T-helper 22 cell (primary cell): ENCODE measurements around the gene LAD1.

ENCODE experiments used
- DNase-seq: peaks from one replicate; pipeline ENCODE4 v3.0.0-alpha.2; 2020; ENCODE audit warnings: low read depth

Gene LAD1

DNA sequence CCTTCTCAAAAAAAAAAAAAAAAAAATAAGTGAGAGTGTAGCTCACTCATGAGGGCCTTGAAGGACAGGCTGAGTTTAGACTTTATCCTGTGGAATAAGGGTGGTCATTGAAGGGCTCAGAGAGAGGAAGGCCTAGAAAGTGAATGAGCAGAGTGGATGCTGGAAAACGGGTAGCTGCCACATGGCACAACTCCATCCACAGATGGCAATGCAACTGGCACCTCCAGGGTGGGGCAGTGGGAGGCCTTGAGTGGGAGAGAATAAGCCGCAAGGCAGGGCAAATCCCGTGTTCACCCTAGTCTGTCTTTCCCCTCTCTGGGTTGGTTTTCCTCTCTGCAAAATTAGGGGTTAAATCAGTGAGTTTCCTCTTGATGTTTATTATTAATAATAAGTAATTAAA, 19.3 kb upstream of the LAD1 start:
- DNase-seq: no peak

GRCh38 chr1:201414051-201414738, 15.1 kb upstream of the LAD1 start:
- no peak for DNase-seq

DNA sequence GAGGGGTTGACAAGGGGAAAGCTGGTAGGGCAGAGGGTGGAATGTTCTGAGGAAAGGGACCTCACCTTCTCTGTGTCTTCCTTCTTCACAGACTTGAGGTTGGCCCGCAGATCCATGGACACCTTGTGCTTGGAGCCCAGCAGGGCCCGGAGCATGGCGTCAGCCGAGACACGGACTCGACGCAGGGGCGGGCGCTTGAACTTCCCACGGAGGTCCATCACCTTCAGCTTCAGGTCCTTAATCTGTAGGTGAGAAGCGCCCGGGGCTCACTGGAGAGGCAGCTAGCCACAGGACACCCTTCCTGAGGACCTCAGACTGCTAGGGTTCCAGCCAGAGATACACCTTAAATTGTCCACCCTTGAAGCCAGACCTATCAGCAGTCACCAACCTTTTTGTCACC, 12.2 kb upstream of the LAD1 start:
- no peak for DNase-seq

- DNase-seq: no peak
These were observed 10.3 kb upstream of the LAD1 start for GRCh38 chr1:201409440-201409839.

DNA sequence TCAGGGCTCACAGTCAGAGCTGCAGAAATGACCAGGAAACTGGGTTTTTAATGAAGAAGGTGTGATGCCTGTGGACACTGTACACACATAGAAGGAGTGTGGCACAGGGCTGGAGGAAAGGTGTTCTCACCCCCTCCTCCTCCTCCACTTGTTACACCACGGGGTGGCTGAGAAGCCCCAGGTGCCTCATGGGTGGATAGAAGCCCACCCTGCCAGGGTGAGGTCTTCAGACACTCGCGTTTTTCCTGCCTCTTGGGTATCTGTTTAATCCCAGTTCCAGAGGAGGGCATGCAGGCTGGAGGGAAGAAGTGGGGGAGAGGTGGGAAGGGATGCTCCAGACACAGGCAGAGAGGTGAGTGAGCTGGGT, 9.7 kb upstream of the LAD1 start:
- no peak for DNase-seq

GRCh38 chr1:201408176-201408833, 9.2 kb upstream of the LAD1 start:
- DNase-seq: peak; percentile 17

DNA sequence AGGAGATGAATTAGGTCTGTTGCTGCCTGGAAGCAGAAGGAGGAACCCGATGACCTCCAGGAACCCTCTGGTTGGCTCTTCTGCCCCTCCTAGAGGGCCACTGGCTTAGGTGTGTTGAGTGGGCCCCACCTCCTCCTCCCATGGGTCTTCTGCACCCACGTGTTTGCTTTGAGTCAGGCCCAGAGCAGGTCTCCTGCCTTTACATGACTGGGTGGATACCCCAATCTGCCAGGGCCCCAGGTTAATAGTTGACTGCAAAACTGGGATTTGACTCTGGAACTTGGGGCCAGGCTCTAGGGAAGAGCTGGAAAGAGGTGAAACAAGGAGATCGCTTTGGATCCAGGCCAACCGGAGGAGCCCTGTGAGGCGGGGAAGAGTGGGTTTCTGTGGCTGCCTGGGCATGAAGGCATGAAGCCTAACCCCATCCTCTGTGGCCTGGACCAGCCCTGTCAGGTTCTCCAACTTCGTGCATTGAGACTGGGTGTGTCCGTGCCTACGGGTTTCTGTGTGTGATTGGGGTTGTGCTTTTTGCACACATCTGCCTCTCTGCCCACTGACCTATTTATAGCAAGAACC, 7.8 kb upstream of the LAD1 start:
- DNase-seq: no peak

GRCh38 chr1:201405484-201405831, 6.3 kb upstream of the LAD1 start:
- no peak for DNase-seq

DNA sequence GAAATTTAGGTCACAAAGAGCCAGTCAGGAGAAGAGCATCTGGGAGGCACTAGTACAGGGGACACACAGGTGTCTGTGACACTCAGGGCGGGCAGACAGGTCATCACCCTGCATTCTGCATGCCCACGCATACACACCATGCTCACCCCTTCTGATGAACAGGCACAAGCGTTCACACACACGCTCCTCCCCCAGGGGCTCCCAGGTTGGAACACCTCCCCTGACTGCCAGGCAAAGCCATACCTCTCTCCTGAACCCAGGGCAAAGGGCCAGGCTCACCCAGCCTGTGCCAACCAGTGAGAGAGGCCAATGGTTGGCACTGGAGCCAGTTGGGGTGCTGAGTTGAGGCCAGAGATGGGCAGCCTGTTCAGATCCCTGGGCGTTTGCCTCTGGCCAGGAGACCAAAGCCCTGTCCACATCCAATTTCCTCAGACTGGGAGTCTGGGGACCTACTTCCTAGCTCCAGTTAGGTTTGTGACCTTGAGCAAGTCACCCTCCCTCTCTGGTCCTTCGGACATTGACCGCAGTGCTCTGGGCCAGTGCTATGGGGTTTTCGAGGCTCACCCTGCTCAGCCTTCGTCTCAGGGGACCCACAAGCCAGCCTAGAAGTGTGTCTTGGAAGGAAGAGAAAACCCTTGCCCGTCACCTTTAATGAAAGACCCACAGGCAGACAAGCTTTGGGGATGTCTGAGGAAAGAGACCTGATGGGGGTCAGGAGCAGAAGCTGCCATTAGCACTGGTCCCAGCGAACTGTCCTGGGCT, 5.8 kb upstream of the LAD1 start:
- no peak for DNase-seq

DNA sequence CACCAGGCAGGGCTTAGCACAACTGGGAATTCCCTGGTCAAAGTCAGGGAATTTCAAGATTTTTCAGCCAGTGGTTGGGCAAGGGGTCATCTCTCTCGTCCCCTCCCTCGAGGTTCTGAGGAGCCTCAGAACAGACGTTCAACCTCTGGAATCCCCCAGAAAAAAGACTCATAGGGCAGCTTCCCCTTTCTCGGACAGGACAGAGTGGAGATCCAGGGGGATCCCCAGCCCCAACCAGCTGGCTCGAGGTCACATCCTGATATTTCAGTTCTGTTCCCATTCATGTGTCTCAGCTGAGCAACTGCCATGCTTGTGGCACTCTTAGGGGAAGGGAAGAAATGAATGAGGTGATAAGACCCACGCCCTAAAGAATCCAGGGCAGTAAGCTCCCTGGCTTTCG, 4.9 kb upstream of the LAD1 start:
- no peak for DNase-seq

- DNase-seq: no peak
These were observed 4.2 kb upstream of the LAD1 start for GRCh38 chr1:201403359-201403758.

GRCh38 chr1:201401700-201402099, 2.6 kb upstream of the LAD1 start:
- DNase-seq: no peak

GRCh38 chr1:201400852-201401230, 1.7 kb upstream of the LAD1 start:
- DNase-seq: no peak

DNA sequence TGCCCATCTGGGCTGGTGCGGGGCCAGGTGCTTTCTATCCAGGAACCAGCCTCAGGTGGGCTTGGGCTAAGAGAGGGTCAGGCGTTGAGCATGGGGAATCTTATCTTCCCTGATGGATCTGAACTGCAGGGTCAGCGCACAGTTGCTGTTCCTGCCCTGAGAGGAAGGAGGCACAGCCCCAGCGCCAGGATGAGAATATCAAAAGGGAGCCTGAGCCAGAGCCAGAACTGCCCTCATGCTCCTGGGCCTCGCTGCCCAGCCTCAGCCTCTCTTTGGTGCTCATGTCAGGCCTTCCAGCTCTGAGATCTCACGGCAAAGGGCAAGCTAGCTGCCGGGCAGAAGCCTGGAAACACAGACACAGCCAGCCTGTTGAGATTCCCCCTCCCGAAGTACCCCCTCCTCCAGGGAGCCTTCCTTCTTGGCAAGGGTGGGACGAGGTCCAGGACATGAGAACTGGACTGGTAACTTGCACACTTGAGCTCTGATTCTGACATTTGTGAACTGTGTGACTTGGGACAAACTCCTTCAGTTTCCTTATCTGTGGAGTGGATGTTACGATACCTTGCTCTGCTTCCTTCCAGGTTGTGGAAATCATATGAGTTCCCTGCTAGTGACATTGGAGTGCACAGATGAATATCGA, 1.2 kb upstream of the LAD1 start:
- no peak for DNase-seq

- no peak for DNase-seq
These were observed 415 bp upstream of the LAD1 start for GRCh38 chr1:201399352-201400126.

DNA sequence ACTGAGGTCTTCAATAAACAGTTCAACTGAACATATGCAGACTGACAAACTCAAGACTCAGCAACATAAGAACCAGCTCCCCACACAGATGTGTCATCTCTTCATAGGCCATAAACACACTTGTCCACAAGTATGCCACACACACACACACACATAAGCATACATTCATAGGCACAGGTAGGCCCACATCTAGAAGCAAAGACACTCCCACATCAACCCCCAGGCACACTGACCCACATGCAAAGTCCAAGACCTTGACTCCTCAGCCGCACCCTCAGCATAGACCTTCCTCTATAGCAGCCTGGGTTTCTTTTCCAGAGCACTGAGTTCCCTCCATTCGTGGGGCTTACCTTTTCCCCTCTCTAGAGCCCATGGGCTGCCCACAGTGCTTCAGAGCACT, 1.4 kb downstream of the LAD1 start:
- no peak for DNase-seq

- no peak for DNase-seq
These were observed 2.2 kb downstream of the LAD1 start for GRCh38 chr1:201396861-201397464.

DNA sequence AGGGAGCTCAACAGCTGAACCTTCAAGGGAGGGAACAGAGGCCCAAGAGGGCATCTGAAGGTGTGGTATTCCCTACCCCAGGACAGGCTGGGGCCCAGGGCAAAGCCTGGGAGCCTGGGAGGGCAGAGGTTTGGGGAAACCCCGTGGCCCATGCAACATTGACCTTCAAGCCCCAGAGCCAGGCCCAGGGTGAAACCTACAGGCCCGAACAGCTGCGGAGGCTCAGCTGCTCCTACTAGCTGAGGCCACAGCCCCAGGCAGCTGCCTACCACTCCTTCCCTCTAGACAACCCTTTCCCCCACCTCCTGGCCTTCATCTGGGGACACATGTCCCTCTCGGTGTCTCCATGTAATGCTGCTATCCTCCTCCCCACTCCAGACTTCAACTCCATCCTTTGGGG, 3.2 kb downstream of the LAD1 start:
- no peak for DNase-seq

- no peak for DNase-seq
These were observed 4.5 kb downstream of the LAD1 start for GRCh38 chr1:201394591-201394990.

- DNase-seq: no peak
These were observed 6.0 kb downstream of the LAD1 start for GRCh38 chr1:201393076-201393475.
